Measurements from ENCODE around the gene IGSF21.

Gene IGSF21

DNA sequence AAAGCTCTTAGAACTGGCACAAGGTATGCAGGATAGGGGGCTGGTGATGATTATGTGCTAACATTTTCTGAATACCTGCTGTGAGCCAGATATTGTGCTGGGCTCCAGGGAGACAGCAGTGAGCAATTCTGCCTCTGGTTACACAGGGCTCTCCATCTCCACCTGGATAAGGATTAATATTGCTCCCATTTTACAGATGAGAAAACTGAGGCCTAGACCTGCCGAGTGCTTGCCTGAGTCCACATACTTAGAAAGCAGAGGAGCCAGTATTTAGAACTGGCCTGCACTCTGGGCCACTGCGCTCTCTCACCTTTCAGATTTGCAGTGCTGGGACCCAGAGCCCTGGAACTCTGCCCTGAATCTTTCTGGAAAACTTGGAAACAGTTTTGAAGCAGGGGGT is 205.9 kb downstream of the IGSF21 start:
- no peaks in the 10 kb centered on the region for H3K79me2 ChIP-seq (ENCODE audit: low read length)
- H3K36me3 ChIP-seq (replicated peaks; ENCODE audit: low read depth, low read length) = no peaks in the 10 kb centered on the region
- no peak overlapping the region for H2AFZ ChIP-seq (ENCODE audit: low read depth, low read length)
- no peak overlapping the region for H3K9ac ChIP-seq (ENCODE audit: low read length)
- H3K27me3 ChIP-seq (ENCODE audit: low read depth, low read length) = no peaks in the 10 kb centered on the region
- no peaks in the 10 kb centered on the region for H3K4me1 ChIP-seq (ENCODE audit: low read length)
- H4K20me1 ChIP-seq (ENCODE audit: insufficient read depth, low read length) = no peaks in the 10 kb centered on the region
- H3K4me2 ChIP-seq (ENCODE audit: low read length) = no peak overlapping the region
- H3K9me3 ChIP-seq (ENCODE audit: insufficient read depth, low read length) = no peaks in the 10 kb centered on the region
- no peak for TF ChIP-seq EZH2phosphoT487 (IDR thresholded peaks at IDR 0.05; ENCODE audit: low read depth)
- TF ChIP-seq, protein P1, sequence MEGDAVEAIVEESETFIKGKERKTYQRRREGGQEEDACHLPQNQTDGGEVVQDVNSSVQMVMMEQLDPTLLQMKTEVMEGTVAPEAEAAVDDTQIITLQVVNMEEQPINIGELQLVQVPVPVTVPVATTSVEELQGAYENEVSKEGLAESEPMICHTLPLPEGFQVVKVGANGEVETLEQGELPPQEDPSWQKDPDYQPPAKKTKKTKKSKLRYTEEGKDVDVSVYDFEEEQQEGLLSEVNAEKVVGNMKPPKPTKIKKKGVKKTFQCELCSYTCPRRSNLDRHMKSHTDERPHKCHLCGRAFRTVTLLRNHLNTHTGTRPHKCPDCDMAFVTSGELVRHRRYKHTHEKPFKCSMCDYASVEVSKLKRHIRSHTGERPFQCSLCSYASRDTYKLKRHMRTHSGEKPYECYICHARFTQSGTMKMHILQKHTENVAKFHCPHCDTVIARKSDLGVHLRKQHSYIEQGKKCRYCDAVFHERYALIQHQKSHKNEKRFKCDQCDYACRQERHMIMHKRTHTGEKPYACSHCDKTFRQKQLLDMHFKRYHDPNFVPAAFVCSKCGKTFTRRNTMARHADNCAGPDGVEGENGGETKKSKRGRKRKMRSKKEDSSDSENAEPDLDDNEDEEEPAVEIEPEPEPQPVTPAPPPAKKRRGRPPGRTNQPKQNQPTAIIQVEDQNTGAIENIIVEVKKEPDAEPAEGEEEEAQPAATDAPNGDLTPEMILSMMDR (IDR thresholded peaks at IDR 0.05; ENCODE audit: low read depth, low read length) = no peak
- H3K4me3 ChIP-seq (ENCODE audit: low read length) = no peak overlapping the region
- no peak overlapping the region for H3K27ac ChIP-seq (ENCODE audit: low read length)

DNA sequence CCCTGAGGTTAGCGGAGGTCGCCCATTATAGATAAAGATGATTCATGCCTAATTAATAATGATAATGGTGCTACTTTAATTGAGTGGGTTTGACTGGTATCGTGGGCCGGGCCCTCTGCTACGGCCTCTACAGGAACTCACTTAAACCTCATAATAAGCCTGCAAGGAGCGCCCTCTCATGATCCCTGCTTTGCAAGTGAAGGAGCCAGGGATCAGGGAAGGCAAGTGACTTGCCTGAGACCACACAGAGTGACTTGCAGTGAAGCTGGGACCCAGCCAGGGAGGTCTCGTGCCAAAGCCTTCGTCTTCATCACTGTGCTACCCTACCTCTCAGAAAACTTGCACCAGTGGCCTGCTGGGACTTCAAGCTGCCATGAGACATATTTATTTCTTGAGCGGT is 206.8 kb downstream of the IGSF21 start:
- Histone ChIP-seq H3K9ac (ENCODE audit: low read length) (no peak overlapping the region), H2AFZ (ENCODE audit: low read depth, low read length) (no peak overlapping the region), H3K36me3 (replicated peaks; ENCODE audit: low read depth, low read length) (no peaks in the 10 kb centered on the region), H3K79me2 (ENCODE audit: low read length) (no peaks in the 10 kb centered on the region), H4K20me1 (ENCODE audit: insufficient read depth, low read length) (no peaks in the 10 kb centered on the region), H3K4me2 (ENCODE audit: low read length) (no peak overlapping the region), H3K4me1 (ENCODE audit: low read length) (no peaks in the 10 kb centered on the region), H3K27me3 (ENCODE audit: low read depth, low read length) (no peaks in the 10 kb centered on the region), H3K27ac (ENCODE audit: low read length) (no peak overlapping the region), H3K4me3 (ENCODE audit: low read length) (no peak overlapping the region), H3K9me3 (ENCODE audit: insufficient read depth, low read length) (no peaks in the 10 kb centered on the region)
- TF ChIP-seq, protein P1 (IDR thresholded peaks at IDR 0.05; ENCODE audit: low read depth, low read length) = no peak
- no peak for TF ChIP-seq EZH2phosphoT487 (IDR thresholded peaks at IDR 0.05; ENCODE audit: low read depth)

DNA sequence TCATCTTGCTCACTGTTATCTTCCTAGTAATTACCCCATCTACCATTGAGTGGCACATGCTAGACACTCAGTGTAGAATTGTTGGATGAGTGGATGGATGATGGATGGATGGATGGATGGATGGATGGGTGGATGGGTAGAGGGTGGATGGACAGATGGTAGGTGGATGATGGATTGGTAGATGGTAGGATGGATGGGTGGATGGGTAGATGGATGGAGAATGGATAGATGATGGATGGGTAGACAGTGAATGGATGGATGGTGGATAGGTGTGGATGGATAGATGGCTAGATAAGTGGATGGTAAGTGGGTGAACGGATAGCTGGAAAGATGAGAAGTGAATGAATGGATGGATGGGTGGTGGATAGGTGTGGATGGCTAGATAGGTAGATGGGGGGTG is 207.9 kb downstream of the IGSF21 start:
- no peak for TF ChIP-seq EZH2phosphoT487 (IDR thresholded peaks at IDR 0.05; ENCODE audit: low read depth)
- TF ChIP-seq, protein P1 (IDR thresholded peaks at IDR 0.05; ENCODE audit: low read depth, low read length) = no peak
- H3K4me1 ChIP-seq (ENCODE audit: low read length) = no peaks in the 10 kb centered on the region
- no peaks in the 10 kb centered on the region for H3K9me3 ChIP-seq (ENCODE audit: insufficient read depth, low read length)
- H4K20me1 ChIP-seq (ENCODE audit: insufficient read depth, low read length) = no peaks in the 10 kb centered on the region
- H3K36me3 ChIP-seq (replicated peaks; ENCODE audit: low read depth, low read length) = no peaks in the 10 kb centered on the region
- no peak overlapping the region for H2AFZ ChIP-seq (ENCODE audit: low read depth, low read length)
- H3K27ac ChIP-seq (ENCODE audit: low read length) = no peak overlapping the region
- no peak overlapping the region for H3K9ac ChIP-seq (ENCODE audit: low read length)
- H3K27me3 ChIP-seq (ENCODE audit: low read depth, low read length) = no peaks in the 10 kb centered on the region
- H3K79me2 ChIP-seq (ENCODE audit: low read length) = no peaks in the 10 kb centered on the region
- no peak overlapping the region for H3K4me3 ChIP-seq (ENCODE audit: low read length)
- H3K4me2 ChIP-seq (ENCODE audit: low read length) = no peak overlapping the region

DNA sequence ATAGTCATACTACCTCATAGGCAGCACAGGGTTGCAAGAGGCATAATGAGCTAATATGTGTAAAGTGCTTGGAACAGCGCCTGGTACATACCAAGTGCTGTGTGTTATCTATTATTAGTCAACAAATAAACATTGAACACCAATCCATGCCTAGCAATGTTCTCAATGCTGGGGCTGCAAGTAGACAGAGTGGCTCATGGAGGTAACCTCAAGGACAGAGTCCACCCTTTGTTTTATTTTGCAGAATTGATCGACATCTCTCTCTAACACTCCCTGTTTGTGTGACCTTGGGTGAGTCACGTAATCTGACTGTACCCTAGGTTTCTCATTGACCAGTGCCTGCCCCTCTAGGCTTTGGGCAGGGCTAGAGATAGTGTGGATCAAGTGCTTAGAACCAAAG is 209.2 kb downstream of the IGSF21 start:
- Histone ChIP-seq H3K4me2 (ENCODE audit: low read length) (no peak overlapping the region), H2AFZ (ENCODE audit: low read depth, low read length) (no peak overlapping the region), H3K4me3 (ENCODE audit: low read length) (no peak overlapping the region), H3K36me3 (replicated peaks; ENCODE audit: low read depth, low read length) (no peaks in the 10 kb centered on the region), H3K27ac (ENCODE audit: low read length) (no peak overlapping the region), H3K27me3 (ENCODE audit: low read depth, low read length) (no peaks in the 10 kb centered on the region), H3K79me2 (ENCODE audit: low read length) (no peaks in the 10 kb centered on the region), H3K9me3 (ENCODE audit: insufficient read depth, low read length) (no peaks in the 10 kb centered on the region), H3K4me1 (ENCODE audit: low read length) (no peaks in the 10 kb centered on the region), H3K9ac (ENCODE audit: low read length) (no peak overlapping the region), H4K20me1 (ENCODE audit: insufficient read depth, low read length) (no peaks in the 10 kb centered on the region)
- no peak for TF ChIP-seq EZH2phosphoT487 (IDR thresholded peaks at IDR 0.05; ENCODE audit: low read depth)
- TF ChIP-seq, protein P1 (IDR thresholded peaks at IDR 0.05; ENCODE audit: low read depth, low read length) = no peak

Data from OCI-LY3 (cell line).